ENCODE measurements around the gene FAM83C.

GRCh38 chr20:35316086-35316485 is 23.9 kb upstream of the FAM83C start:
- TF ChIP-seq ZNF274 (IDR thresholded peaks at IDR 0.05; ENCODE audit: low read depth, low read length) (no peak), YY1 (IDR thresholded peaks at IDR 0.05; ENCODE audit: insufficient read depth, insufficient read length) (no peak), SUZ12 (IDR thresholded peaks at IDR 0.05; ENCODE audit: extremely low read depth, insufficient read depth, insufficient read length) (no peak)

Data from NT2/D1 (cell line).